ENCODE measurements around the gene PTPRT.
A peak's percentile ranks its signal among the peaks of the same experiment; 100 is the strongest.

The PTPRT gene

GRCh38 chr20:42197599-42197998 is 992.1 kb downstream of the PTPRT start:
- DNase-seq: no peak
- no peaks in the 10 kb centered on the region for H3K9me3 ChIP-seq (replicated peaks; ENCODE audit: insufficient read depth, low read length)
- no peak overlapping the region for H3K9ac ChIP-seq (ENCODE audit: low read length)
- H3K4me2 ChIP-seq (ENCODE audit: low read depth, low read length): no peak overlapping the region
- peaks cover 10% of the 10 kb centered on the region; the same call in 1 of the 2 replicates for H3F3A ChIP-seq (ENCODE audit: insufficient read depth, low read length)
- H3K27ac ChIP-seq (ENCODE audit: low read length): no peak overlapping the region
- H2AFZ ChIP-seq (ENCODE audit: low read length): no peak overlapping the region
- no peaks in the 10 kb centered on the region for H3K27me3 ChIP-seq (replicated peaks; ENCODE audit: insufficient read depth, low read length)
- TF ChIP-seq EZH2 (optimal IDR thresholded peaks at IDR 0.05; ENCODE audit: low read depth, low read length): no peak
- TF ChIP-seq CTCF (IDR thresholded peaks at IDR 0.05; ENCODE audit: low read length): no peak
- no peak for TF ChIP-seq EZH2phosphoT487 (IDR thresholded peaks at IDR 0.05; ENCODE audit: low read length)
- no peak overlapping the region for H3K4me3 ChIP-seq (ENCODE audit: low read length)
- no peaks in the 10 kb centered on the region for H4K20me1 ChIP-seq (ENCODE audit: insufficient read depth, low read length)
- no peaks in the 10 kb centered on the region for H3K79me2 ChIP-seq (ENCODE audit: low read length)
- H3K4me1 ChIP-seq (ENCODE audit: low read length): peaks cover 13% of the 10 kb centered on the region
- no peaks in the 10 kb centered on the region for H3K36me3 ChIP-seq (replicated peaks; ENCODE audit: insufficient read depth, low read length)
- H3K9me2 ChIP-seq (replicated peaks; ENCODE audit: insufficient read depth, low read length): no peaks in the 10 kb centered on the region

GRCh38 chr20:42193119-42193518 is 996.6 kb downstream of the PTPRT start:
- Histone ChIP-seq H3K9me2 (replicated peaks; ENCODE audit: insufficient read depth, low read length) (no peaks in the 10 kb centered on the region), H3F3A (ENCODE audit: insufficient read depth, low read length) (peaks cover 14% of the 10 kb centered on the region; the same call in 1 of the 2 replicates), H3K4me3 (ENCODE audit: low read length) (no peak overlapping the region), H3K9me3 (replicated peaks; ENCODE audit: insufficient read depth, low read length) (no peaks in the 10 kb centered on the region), H3K4me2 (ENCODE audit: low read depth, low read length) (peak overlapping the region; percentile 49), H3K27ac (ENCODE audit: low read length) (peak overlapping the region; percentile 63; the same call in 1 of the 2 replicates), H3K36me3 (replicated peaks; ENCODE audit: insufficient read depth, low read length) (no peaks in the 10 kb centered on the region), H4K20me1 (ENCODE audit: insufficient read depth, low read length) (no peaks in the 10 kb centered on the region), H3K9ac (ENCODE audit: low read length) (0 out of 2 replicates have a peak overlapping the region, but pooled peaks have one; percentile 11), H3K27me3 (replicated peaks; ENCODE audit: insufficient read depth, low read length) (no peaks in the 10 kb centered on the region), H3K4me1 (ENCODE audit: low read length) (peaks cover 35% of the 10 kb centered on the region), H3K79me2 (ENCODE audit: low read length) (no peaks in the 10 kb centered on the region), H2AFZ (ENCODE audit: low read length) (peak overlapping the region; percentile 44; the same call in 1 of the 2 replicates)
- DNase-seq: no peak
- TF ChIP-seq CTCF (IDR thresholded peaks at IDR 0.05; ENCODE audit: low read length) (no peak), EZH2 (optimal IDR thresholded peaks at IDR 0.05; ENCODE audit: low read depth, low read length) (no peak), EZH2phosphoT487 (IDR thresholded peaks at IDR 0.05; ENCODE audit: low read length) (no peak)

GRCh38 chr20:42192321-42192720 is 997.4 kb downstream of the PTPRT start:
- H3K9ac ChIP-seq (ENCODE audit: low read length): 0 out of 2 replicates have a peak overlapping the region, but pooled peaks have one; percentile 11

More at GRCh38 chr20:42192321-42192720, 997.4 kb downstream of the PTPRT start:
- Histone ChIP-seq H3K27ac (ENCODE audit: low read length) (peak overlapping the region; percentile 63), H3K79me2 (ENCODE audit: low read length) (no peaks in the 10 kb centered on the region), H3K27me3 (replicated peaks; ENCODE audit: insufficient read depth, low read length) (no peaks in the 10 kb centered on the region), H2AFZ (ENCODE audit: low read length) (0 out of 2 replicates have a peak overlapping the region, but pooled peaks have one; percentile 44), H3K4me3 (ENCODE audit: low read length) (no peak overlapping the region), H3K4me2 (ENCODE audit: low read depth, low read length) (peak overlapping the region; percentile 49), H3K9me3 (replicated peaks; ENCODE audit: insufficient read depth, low read length) (no peaks in the 10 kb centered on the region), H3K36me3 (replicated peaks; ENCODE audit: insufficient read depth, low read length) (no peaks in the 10 kb centered on the region), H3K4me1 (ENCODE audit: low read length) (peaks cover 35% of the 10 kb centered on the region), H3F3A (ENCODE audit: insufficient read depth, low read length) (peaks cover 14% of the 10 kb centered on the region; the same call in 1 of the 2 replicates), H3K9me2 (replicated peaks; ENCODE audit: insufficient read depth, low read length) (no peaks in the 10 kb centered on the region), H4K20me1 (ENCODE audit: insufficient read depth, low read length) (no peaks in the 10 kb centered on the region)
- TF ChIP-seq CTCF (IDR thresholded peaks at IDR 0.05; ENCODE audit: low read length) (no peak), EZH2phosphoT487 (IDR thresholded peaks at IDR 0.05; ENCODE audit: low read length) (no peak), EZH2 (optimal IDR thresholded peaks at IDR 0.05; ENCODE audit: low read depth, low read length) (no peak)
- DNase-seq: peak; percentile 66

All from MM.1S (cell line).